Measurements from ENCODE around the gene TBCD.

Gene TBCD

GRCh38 chr17:82881900-82882714 lies 130.2 kb downstream of the TBCD start:
- peaks cover 76% of the 10 kb centered on the region for H3K4me1 Mint-ChIP-seq (ENCODE audit: low read depth)
- H3K36me3 Mint-ChIP-seq (ENCODE audit: low read depth): peaks cover 42% of the 10 kb centered on the region

GRCh38 chr17:82882715-82883418 lies 131.0 kb downstream of the TBCD start:
- peaks cover 50% of the 10 kb centered on the region for H3K36me3 Mint-ChIP-seq (ENCODE audit: low read depth)
- H3K9me3 Mint-ChIP-seq: no peaks in the 10 kb centered on the region
- H3K27me3 Mint-ChIP-seq (ENCODE audit: low read depth): no peaks in the 10 kb centered on the region
- H3K4me1 Mint-ChIP-seq (ENCODE audit: low read depth): peaks cover 78% of the 10 kb centered on the region
- H3K27ac Mint-ChIP-seq: peak overlapping the region; percentile 86
- H3K4me3 Mint-ChIP-seq: peak overlapping the region; percentile 75

More at GRCh38 chr17:82881900-82882714, 130.2 kb downstream of the TBCD start:
- Mint-ChIP-seq H3K27ac (peak overlapping the region; percentile 86), H3K9me3 (no peaks in the 10 kb centered on the region), H3K4me3 (peak overlapping the region; percentile 75), H3K27me3 (ENCODE audit: low read depth) (no peaks in the 10 kb centered on the region)

GRCh38 chr17:82883419-82884031 lies 131.7 kb downstream of the TBCD start:
- Mint-ChIP-seq H3K4me1 (ENCODE audit: low read depth) (peaks cover 76% of the 10 kb centered on the region), H3K4me3 (peak overlapping the region; percentile 36), H3K27ac (peak overlapping the region; percentile 94), H3K27me3 (ENCODE audit: low read depth) (no peaks in the 10 kb centered on the region), H3K36me3 (ENCODE audit: low read depth) (peaks cover 47% of the 10 kb centered on the region), H3K9me3 (no peaks in the 10 kb centered on the region)

GRCh38 chr17:82884341-82884969 lies 132.6 kb downstream of the TBCD start:
- no peaks in the 10 kb centered on the region for H3K9me3 Mint-ChIP-seq
- peak overlapping the region; percentile 77 for H3K4me3 Mint-ChIP-seq
- H3K4me1 Mint-ChIP-seq (ENCODE audit: low read depth): peaks cover 67% of the 10 kb centered on the region
- peaks cover 39% of the 10 kb centered on the region for H3K36me3 Mint-ChIP-seq (ENCODE audit: low read depth)
- no peaks in the 10 kb centered on the region for H3K27me3 Mint-ChIP-seq (ENCODE audit: low read depth)
- H3K27ac Mint-ChIP-seq: peak overlapping the region; percentile 94

GRCh38 chr17:82884970-82885353 lies 133.1 kb downstream of the TBCD start:
- Mint-ChIP-seq H3K27ac (peak overlapping the region; percentile 94), H3K4me3 (peak overlapping the region; percentile 77), H3K9me3 (no peaks in the 10 kb centered on the region), H3K4me1 (ENCODE audit: low read depth) (peaks cover 65% of the 10 kb centered on the region), H3K36me3 (ENCODE audit: low read depth) (peaks cover 34% of the 10 kb centered on the region), H3K27me3 (ENCODE audit: low read depth) (no peaks in the 10 kb centered on the region)

GRCh38 chr17:82887255-82888164 lies 135.6 kb downstream of the TBCD start:
- H3K9me3 Mint-ChIP-seq: no peaks in the 10 kb centered on the region
- H3K36me3 Mint-ChIP-seq (ENCODE audit: low read depth): peaks cover 30% of the 10 kb centered on the region
- H3K4me1 Mint-ChIP-seq (ENCODE audit: low read depth): peaks cover 54% of the 10 kb centered on the region
- H3K27me3 Mint-ChIP-seq (ENCODE audit: low read depth): no peaks in the 10 kb centered on the region
- peak overlapping the region; percentile 60 for H3K27ac Mint-ChIP-seq
- H3K4me3 Mint-ChIP-seq: no peak overlapping the region

- H3K27ac Mint-ChIP-seq: no peak overlapping the region
- H3K9me3 Mint-ChIP-seq: no peaks in the 10 kb centered on the region
- no peak overlapping the region for H3K4me3 Mint-ChIP-seq
- H3K27me3 Mint-ChIP-seq (ENCODE audit: low read depth): no peaks in the 10 kb centered on the region
- H3K4me1 Mint-ChIP-seq (ENCODE audit: low read depth): peaks cover 51% of the 10 kb centered on the region
- peaks cover 29% of the 10 kb centered on the region for H3K36me3 Mint-ChIP-seq (ENCODE audit: low read depth)
Measured at GRCh38 chr17:82888583-82889495, 137.0 kb downstream of the TBCD start.

- Mint-ChIP-seq H3K4me1 (ENCODE audit: low read depth) (peaks cover 50% of the 10 kb centered on the region), H3K27ac (no peak overlapping the region), H3K27me3 (ENCODE audit: low read depth) (no peaks in the 10 kb centered on the region), H3K9me3 (no peaks in the 10 kb centered on the region), H3K36me3 (ENCODE audit: low read depth) (peaks cover 30% of the 10 kb centered on the region), H3K4me3 (no peak overlapping the region)
Measured at GRCh38 chr17:82889496-82890338, 137.9 kb downstream of the TBCD start.

GRCh38 chr17:82890339-82890730 lies 138.5 kb downstream of the TBCD start:
- Mint-ChIP-seq H3K27me3 (ENCODE audit: low read depth) (no peaks in the 10 kb centered on the region), H3K4me1 (ENCODE audit: low read depth) (peaks cover 43% of the 10 kb centered on the region), H3K9me3 (no peaks in the 10 kb centered on the region), H3K4me3 (no peak overlapping the region), H3K36me3 (ENCODE audit: low read depth) (peaks cover 30% of the 10 kb centered on the region), H3K27ac (no peak overlapping the region)

GRCh38 chr17:82890926-82891678 lies 139.2 kb downstream of the TBCD start:
- Mint-ChIP-seq H3K27ac (no peak overlapping the region), H3K27me3 (ENCODE audit: low read depth) (no peaks in the 10 kb centered on the region), H3K4me1 (ENCODE audit: low read depth) (peaks cover 38% of the 10 kb centered on the region)

GRCh38 chr17:82891911-82892310 lies 140.0 kb downstream of the TBCD start:
- H3K27ac Mint-ChIP-seq: peak overlapping the region; percentile 62
- H3K4me1 Mint-ChIP-seq (ENCODE audit: low read depth): peaks cover 33% of the 10 kb centered on the region
- H3K4me3 Mint-ChIP-seq: no peak overlapping the region
- H3K9me3 Mint-ChIP-seq: no peaks in the 10 kb centered on the region
- H3K36me3 Mint-ChIP-seq (ENCODE audit: low read depth): peaks cover 31% of the 10 kb centered on the region
- no peaks in the 10 kb centered on the region for H3K27me3 Mint-ChIP-seq (ENCODE audit: low read depth)

More at GRCh38 chr17:82890926-82891678, 139.2 kb downstream of the TBCD start:
- no peaks in the 10 kb centered on the region for H3K9me3 Mint-ChIP-seq
- peaks cover 31% of the 10 kb centered on the region for H3K36me3 Mint-ChIP-seq (ENCODE audit: low read depth)
- no peak overlapping the region for H3K4me3 Mint-ChIP-seq
